Stimulated activated CD4-positive, alpha-beta T cell treated with anti-CD3 and anti-CD28 coated beads, Interleukin-4, amount 100 ng/mL, for 1 hour (primary cell): ENCODE data around the gene CEACAM16.
A peak's percentile ranks its signal among the peaks of the same experiment; 100 is the strongest.

Experiments used
- DNase-seq: peaks from one replicate; pipeline ENCODE4 v3.0.0-alpha.2; 2020

CEACAM16 gene

GRCh38 chr19:44728178-44728577 lies 29.2 kb downstream of the CEACAM16 start:
- DNase-seq: no peak

GRCh38 chr19:44729516-44730033 lies 30.6 kb downstream of the CEACAM16 start:
- DNase-seq: no peak

- no peak for DNase-seq
Observed at GRCh38 chr19:44731081-44731480, 32.1 kb downstream of the CEACAM16 start.

- DNase-seq: no peak
Observed at GRCh38 chr19:44731622-44732021, 32.7 kb downstream of the CEACAM16 start.

- no peak for DNase-seq
Observed at GRCh38 chr19:44732235-44733014, 33.5 kb downstream of the CEACAM16 start.

DNA sequence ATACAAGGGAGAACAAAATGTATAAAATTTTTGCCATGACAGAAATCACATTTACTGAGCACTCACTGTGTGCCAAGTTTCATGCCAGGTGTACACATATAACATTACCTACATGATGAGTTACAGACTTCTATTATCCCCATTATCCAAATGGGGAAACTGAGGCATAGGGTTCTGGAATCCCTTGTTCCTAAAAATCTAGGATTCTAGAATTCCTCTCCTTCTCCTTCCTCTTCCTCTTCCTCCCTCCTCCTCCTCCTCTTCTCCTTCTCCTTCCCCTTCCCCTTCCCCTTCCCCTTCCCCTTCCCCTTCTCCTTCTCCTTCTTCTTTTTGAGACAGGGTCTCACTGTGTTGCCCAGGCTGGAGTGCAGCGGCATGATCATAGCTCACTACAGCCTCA lies 35.4 kb downstream of the CEACAM16 start:
- DNase-seq: no peak

DNA sequence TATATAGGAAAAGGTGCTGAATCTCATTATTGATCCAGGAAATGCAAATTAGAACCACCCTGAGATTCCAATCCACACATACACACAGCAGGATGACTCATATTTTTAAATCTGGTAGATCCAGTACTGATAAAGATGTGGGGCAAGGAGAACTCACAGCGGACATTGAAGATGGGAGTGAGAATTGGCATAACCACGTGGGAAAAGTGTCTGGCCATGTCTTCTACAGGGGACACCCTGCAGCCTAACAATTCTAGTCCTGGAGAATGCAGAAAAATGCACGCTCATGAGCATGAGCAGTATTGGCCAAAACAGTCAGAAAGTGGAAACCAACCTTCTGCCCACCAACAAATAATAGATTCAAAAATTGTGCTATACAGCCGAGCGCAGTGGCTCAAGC lies 36.1 kb downstream of the CEACAM16 start:
- DNase-seq: no peak

GRCh38 chr19:44737238-44738071 lies 38.5 kb downstream of the CEACAM16 start:
- no peak for DNase-seq

- DNase-seq: no peak
Observed at GRCh38 chr19:44738136-44738535, 39.2 kb downstream of the CEACAM16 start.

DNA sequence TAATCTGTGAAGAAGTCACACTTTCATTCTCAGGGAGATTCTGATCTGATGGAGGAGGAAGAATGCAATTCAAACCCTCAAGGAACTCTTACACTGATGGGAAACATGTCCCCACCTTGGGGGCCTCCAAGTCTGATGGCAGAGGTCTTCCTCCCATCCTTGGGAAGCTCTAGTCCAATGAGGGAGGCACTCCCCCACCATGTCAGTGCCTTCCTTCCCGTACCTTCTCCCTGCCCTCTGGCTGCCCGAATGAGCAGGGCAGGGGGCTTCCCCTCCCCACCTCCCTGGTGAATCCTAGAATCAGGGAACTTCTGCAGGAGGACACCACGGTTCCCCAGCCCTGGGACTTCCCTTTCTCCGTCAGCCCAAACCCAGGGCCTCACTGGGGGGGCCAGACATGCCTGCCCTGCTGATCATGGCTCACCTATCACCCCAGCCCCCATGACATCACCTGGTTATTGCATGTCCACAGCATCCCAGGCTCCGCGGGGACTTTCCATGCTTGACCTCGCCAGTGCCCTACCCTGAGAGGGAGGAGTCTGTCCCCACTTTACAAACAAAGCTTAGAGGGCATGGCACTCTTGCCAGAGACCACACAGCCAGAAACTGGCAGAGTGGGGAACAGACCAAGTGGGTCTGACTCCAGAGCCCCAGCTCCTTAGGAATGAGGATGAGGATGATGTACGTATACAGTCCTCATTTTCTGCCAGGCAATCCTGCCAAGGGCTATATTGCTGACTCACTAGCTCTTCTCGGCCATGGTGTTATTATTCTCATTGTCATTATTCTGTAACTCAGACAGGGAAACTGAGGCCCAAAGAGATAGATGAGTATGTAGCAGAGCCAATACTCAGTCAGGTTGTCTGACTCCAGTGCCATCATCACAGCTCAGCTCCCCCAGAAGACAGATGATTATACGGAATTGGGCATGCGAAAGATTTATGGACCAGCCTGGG lies 39.9 kb downstream of the CEACAM16 start:
- no peak for DNase-seq

DNA sequence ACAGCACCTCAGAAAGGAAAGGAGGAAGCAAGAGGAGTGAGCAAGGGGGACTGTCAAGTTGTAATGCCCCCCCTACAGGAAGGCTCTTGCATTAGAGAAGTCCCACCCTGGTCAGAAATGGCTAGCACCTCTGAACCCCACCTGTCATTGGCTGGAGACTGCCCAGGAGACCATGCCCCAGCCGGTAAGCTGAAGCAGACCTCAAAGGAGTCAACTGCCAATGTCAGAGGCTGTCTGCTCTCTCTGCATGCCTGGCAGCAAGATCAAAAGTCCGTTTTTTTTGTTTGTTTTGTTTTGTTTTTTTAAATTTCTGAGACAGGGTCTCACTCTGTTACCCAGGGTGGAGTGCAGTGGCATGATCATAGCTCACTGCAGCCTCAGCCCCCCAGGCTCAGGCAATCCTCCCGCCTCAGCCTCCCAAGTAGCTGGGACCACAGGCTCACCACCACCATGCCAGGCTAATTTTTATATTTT lies 41.4 kb downstream of the CEACAM16 start:
- no peak for DNase-seq

- no peak for DNase-seq
Observed at GRCh38 chr19:44741258-44741731, 42.3 kb downstream of the CEACAM16 start.

GRCh38 chr19:44741841-44742329 lies 42.9 kb downstream of the CEACAM16 start:
- no peak for DNase-seq

- no peak for DNase-seq
Observed at GRCh38 chr19:44742330-44743061, 43.5 kb downstream of the CEACAM16 start.

- no peak for DNase-seq
Observed at GRCh38 chr19:44744871-44745332, 46.0 kb downstream of the CEACAM16 start.

DNA sequence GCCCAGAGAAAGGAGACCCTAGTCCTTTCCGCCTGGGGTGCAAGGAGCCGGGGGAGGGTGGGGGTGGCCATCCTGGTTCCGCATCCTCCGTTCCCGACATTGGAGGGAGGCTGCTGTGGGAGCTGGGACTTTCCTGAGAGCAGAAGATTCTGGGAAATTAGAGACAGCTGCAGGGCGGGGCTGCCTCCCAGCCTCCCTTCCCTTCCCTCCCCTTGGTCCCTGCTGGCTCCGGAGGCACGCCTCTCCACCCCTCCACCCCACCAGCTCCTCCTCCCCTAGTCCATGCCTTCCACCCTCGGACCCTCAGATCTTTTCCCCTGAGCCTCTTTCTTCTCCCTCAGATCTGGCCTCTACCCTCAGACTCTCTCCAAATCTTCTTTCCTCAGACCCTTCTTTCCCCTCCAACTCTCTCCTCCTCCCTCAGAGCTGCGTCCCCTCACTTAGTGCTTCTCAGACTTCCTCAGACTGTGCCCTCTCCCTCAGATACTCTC lies 46.4 kb downstream of the CEACAM16 start:
- DNase-seq: no peak

DNA sequence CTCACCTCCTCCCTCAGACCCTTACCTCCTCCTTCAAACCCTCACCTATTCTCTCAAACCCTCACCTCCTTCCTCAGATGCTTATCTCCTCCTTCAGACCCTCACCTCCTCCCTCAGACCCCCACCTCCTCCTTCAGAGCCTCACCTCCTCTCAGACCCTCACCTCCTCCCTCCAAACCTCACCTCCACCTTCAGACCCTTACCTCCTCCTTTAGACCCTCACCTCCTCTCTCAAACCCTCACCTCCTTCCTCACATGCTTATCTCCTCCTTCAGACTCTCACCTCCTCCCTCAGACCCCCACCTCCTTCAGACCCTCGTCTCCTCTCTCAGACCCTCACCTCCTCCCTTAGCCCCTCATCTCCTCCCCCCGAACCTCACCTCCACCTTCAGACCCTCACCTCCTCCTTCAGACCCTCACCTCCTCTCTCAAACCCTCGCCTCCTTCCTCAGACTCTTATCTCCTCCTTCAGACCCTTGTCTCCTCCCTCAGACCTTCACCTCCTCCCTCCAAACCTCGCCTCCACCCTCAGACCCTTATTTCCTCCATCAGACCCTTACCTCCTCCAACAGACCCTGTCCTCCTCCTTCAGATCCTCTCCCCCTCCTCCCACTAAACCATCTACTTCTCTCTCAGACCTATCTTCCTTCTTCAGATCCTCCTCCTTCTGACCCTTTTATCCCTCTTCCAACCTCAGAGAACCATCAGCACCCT lies 47.1 kb downstream of the CEACAM16 start:
- DNase-seq: no peak

DNA sequence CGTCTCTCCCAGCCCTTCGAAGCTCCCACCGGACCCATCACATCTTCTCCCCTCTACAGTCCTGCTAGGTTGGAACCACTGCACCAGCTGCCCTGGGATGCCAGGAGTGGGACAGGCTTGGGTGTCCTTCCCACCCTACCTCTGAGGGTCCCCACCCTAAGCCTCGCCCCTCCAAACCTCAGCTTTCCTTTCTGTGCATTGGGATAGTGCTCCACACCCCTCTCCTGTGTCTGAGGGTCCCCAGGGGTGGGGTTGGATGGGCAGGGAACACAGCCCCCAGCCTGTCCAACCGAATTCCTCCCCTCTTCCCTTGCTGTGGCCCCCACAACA lies 47.6 kb downstream of the CEACAM16 start:
- no peak for DNase-seq

DNA sequence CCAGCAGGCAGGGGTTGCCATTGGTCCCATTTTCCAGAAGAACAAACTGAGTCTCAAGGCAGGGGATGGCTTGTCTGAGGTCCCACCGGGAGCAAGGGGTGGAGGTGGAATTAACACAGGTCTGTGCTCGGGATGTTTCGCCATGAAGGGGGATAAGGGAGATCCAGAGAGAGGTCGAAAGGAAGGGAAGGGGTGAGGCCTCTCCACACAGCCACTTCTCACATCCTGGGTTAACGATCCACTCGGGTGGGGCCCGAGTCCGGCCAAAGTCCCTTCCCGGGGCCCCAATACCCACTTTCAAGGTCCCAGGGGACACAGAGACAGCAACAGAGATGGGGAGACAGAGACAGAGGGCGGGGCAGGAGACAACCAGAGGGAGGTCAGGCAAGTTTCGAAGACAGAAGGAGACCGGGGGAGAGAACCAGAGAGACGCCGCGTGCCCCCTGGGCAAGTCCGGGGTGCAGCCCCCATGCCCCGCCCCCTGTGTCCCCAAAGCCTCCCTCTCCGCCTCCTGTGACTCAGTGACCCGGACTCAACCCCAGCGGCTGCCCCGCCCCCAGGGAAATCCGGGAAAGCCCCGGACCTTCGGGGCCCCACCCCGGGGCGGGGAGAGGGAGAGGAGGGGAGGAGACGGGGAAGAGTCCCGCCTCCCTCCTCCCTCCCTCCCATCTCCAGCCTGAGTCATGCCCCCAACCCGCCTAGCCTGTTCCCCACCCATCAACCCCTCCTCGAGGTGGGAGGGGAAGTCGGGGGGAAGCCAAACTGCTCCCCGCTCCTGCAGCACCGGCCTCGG lies 48.2 kb downstream of the CEACAM16 start:
- peak; percentile 96 for DNase-seq
